Breast epithelium (tissue), 4 donors: ENCODE data around the gene CHCHD5. TPM values are rescaled to one million over a fixed set of nuclear protein-coding genes. Genes with fewer than 3 reads are reported as not detected.

ENCODE experiments used
- DNase-seq, 2 donors: peaks; one replicate each; pipeline ENCODE4 v3.0.0-alpha.2; 2019; ENCODE audit warnings: low spot score in 2 of 2
- H3K27ac ChIP-seq, 2 donors: fragments of 200-600 bp; sonication (generic) in 1 of 2; one replicate each; pipeline ENCODE4 v1.5.1; 2016 to 2019; ENCODE audit warnings: mild to moderate bottlenecking in 1 of 2
- H3K27me3 ChIP-seq, 2 donors: fragments of 200-600 bp; sonication (generic) in 1 of 2; one replicate each; pipeline versions ENCODE4 v1.5.1 to v1.6.0; 2017 to 2019; ENCODE audit warnings: control low read depth in 1 of 2, mild to moderate bottlenecking in 1 of 2
- H3K36me3 ChIP-seq: fragments of 200-600 bp; one replicate; pipeline ENCODE4 v1.5.1; 2019
- H3K4me1 ChIP-seq, 2 donors: fragments of 200-600 bp; sonication (generic); one replicate each; pipeline ENCODE4 v1.5.1; 2016 to 2019; ENCODE audit warnings: control low read depth in 1 of 2
- H3K4me3 ChIP-seq, 3 donors: fragments of 200-600 bp; sonication (generic); 1 replicate in 2 of 3; 2 replicates in 1 of 3; pipeline ENCODE4 v1.5.1; 2016 to 2019; ENCODE audit warnings: mild to moderate bottlenecking in 3 of 3, moderate library complexity in 2 of 3
- H3K9me3 ChIP-seq, 2 donors: fragments of 200-600 bp; sonication (generic) in 1 of 2; one replicate each; pipeline ENCODE4 v1.5.1; 2016 to 2019; ENCODE audit warnings: control low read depth in 1 of 2
- CTCF ChIP-seq, 3 donors: fragments of 450-650 bp; IDR thresholded peaks; one replicate each; pipeline ENCODE4 v1.5.1; 2016 to 2017; ENCODE audit warnings: antibody characterized with exemption in 3 of 3, mild to moderate bottlenecking in 3 of 3, moderate library complexity in 3 of 3
- POLR2A ChIP-seq: fragments of 450-650 bp; IDR thresholded peaks from one replicate; pipeline ENCODE4 v1.6.1; 2016; ENCODE audit warnings: antibody characterized with exemption, mild to moderate bottlenecking, moderate library complexity
- POLR2AphosphoS5 ChIP-seq, 3 donors: sonication (generic); formaldehyde crosslinking; IDR thresholded peaks; one replicate each; pipeline ENCODE4 v1.6.1; 2017; ENCODE audit warnings: antibody characterized with exemption in 3 of 3
- intact Hi-C: fragments of 100-400 bp; cut with DNase I; formaldehyde crosslinking; loops from one replicate; pipeline ENCODE4 v1.15.1; 2023; ENCODE audit warnings: low total_unique reads
- total RNA-seq, 3 donors: library from RNA; depleted of rRNA; stranded (reverse); fragments of >200 nt; gene quantifications; one replicate each; pipeline ENCODE4 v1.1.0, GENCODE V29; 2016

Gene CHCHD5
- total RNA-seq, 3 donors from 2014 or later, result 19.0 to 20.2 (median 19.5) TPM

- Histone ChIP-seq H3K36me3 (no peaks in the 10 kb centered on the region), H3K27me3 (no peaks in the 10 kb centered on the region), H3K9me3 (no peaks in the 10 kb centered on the region), H3K27ac (no peak overlapping the region), H3K4me3 (no peak overlapping the region), H3K4me1 (peaks cover 0 to 14% of the 10 kb centered on the region in 2 donors)
- intact Hi-C loops, result loop anchor here (5.0 to 10.0 kb wide), 2 partner anchors 63 to 326 kb away; no protein-coding TSS in a partner anchor
- TF ChIP-seq CTCF (IDR thresholded peaks at IDR 0.05) (no peak), POLR2AphosphoS5 (IDR thresholded peaks at IDR 0.05) (no peak), POLR2A (no peak)
- no peak for DNase-seq
Observed at GRCh38 chr2:112629224-112629623, 44.8 kb downstream of the CHCHD5 start.

- intact Hi-C loops, result loop anchor here (5.0 to 10.0 kb wide), 2 partner anchors 62 to 325 kb away; no protein-coding TSS in a partner anchor
- Histone ChIP-seq H3K27me3 (no peaks in the 10 kb centered on the region), H3K4me3 (no peak overlapping the region), H3K36me3 (no peaks in the 10 kb centered on the region), H3K27ac (no peak overlapping the region), H3K9me3 (no peaks in the 10 kb centered on the region), H3K4me1 (peaks cover 0 to 14% of the 10 kb centered on the region in 2 donors)
- no peak for TF ChIP-seq POLR2AphosphoS5 (IDR thresholded peaks at IDR 0.05)
- no peak for TF ChIP-seq CTCF (IDR thresholded peaks at IDR 0.05)
- TF ChIP-seq POLR2A, result no peak
- peak in 1 of 2 donors; percentile 8 for DNase-seq
Observed at GRCh38 chr2:112629823-112630222, 45.4 kb downstream of the CHCHD5 start.

- peak overlapping the region in 1 of 2 donors; percentile 70 for H3K27ac ChIP-seq
- no peaks in the 10 kb centered on the region for H3K36me3 ChIP-seq
- H3K27me3 ChIP-seq, result no peaks in the 10 kb centered on the region
- H3K9me3 ChIP-seq, result no peaks in the 10 kb centered on the region
- H3K4me1 ChIP-seq, result peaks cover 0 to 14% of the 10 kb centered on the region in 2 donors
- intact Hi-C loops, result no loop called here
- DNase-seq, result peak in 1 of 2 donors; percentile 16
- TF ChIP-seq CTCF (IDR thresholded peaks at IDR 0.05) (no peak), POLR2AphosphoS5 (IDR thresholded peaks at IDR 0.05) (no peak), POLR2A (no peak)
- H3K4me3 ChIP-seq, result no peak overlapping the region
Observed at GRCh38 chr2:112630268-112630667, 45.9 kb downstream of the CHCHD5 start.

GRCh38 chr2:112633708-112634107 is 49.3 kb downstream of the CHCHD5 start:
- Histone ChIP-seq H3K4me3 (no peak overlapping the region), H3K4me1 (peaks cover 0 to 3% of the 10 kb centered on the region in 2 donors), H3K27me3 (no peaks in the 10 kb centered on the region), H3K9me3 (no peaks in the 10 kb centered on the region), H3K27ac (no peak overlapping the region), H3K36me3 (no peaks in the 10 kb centered on the region)
- TF ChIP-seq POLR2A (no peak), POLR2AphosphoS5 (IDR thresholded peaks at IDR 0.05) (no peak), CTCF (IDR thresholded peaks at IDR 0.05) (no peak)
- intact Hi-C loops, result no loop called here
- DNase-seq, result no peak

- H3K27ac ChIP-seq, result no peak overlapping the region
- H3K27me3 ChIP-seq, result no peaks in the 10 kb centered on the region
- intact Hi-C loops, result no loop called here
- DNase-seq, result peak in 1 of 2 donors; percentile 17
- peaks cover 0 to 3% of the 10 kb centered on the region in 2 donors for H3K4me1 ChIP-seq
- H3K9me3 ChIP-seq, result no peaks in the 10 kb centered on the region
- H3K36me3 ChIP-seq, result no peaks in the 10 kb centered on the region
- H3K4me3 ChIP-seq, result no peak overlapping the region
- no peak for TF ChIP-seq POLR2AphosphoS5 (IDR thresholded peaks at IDR 0.05)
- TF ChIP-seq CTCF (IDR thresholded peaks at IDR 0.05), result no peak
- no peak for TF ChIP-seq POLR2A
Observed at GRCh38 chr2:112634153-112634873, 49.9 kb downstream of the CHCHD5 start.
